ENCODE results near the gene CHRNB4.

The CHRNB4 gene

GRCh38 chr15:78630886-78631633, 9.9 kb downstream of the CHRNB4 start:
- no peak for DNase-seq

GRCh38 chr15:78629716-78630065, 11.3 kb downstream of the CHRNB4 start:
- DNase-seq, result no peak

- no peak for DNase-seq
Observed at GRCh38 chr15:78629031-78629715, 11.8 kb downstream of the CHRNB4 start.

GRCh38 chr15:78628227-78628626, 12.8 kb downstream of the CHRNB4 start:
- DNase-seq, result no peak

- DNase-seq, result no peak
Observed at GRCh38 chr15:78627348-78627747, 13.7 kb downstream of the CHRNB4 start.

GRCh38 chr15:78626381-78626995, 14.5 kb downstream of the CHRNB4 start:
- DNase-seq, result no peak

GRCh38 chr15:78625606-78626280, 15.3 kb downstream of the CHRNB4 start:
- DNase-seq, result no peak

GRCh38 chr15:78624651-78625590, 16.1 kb downstream of the CHRNB4 start:
- DNase-seq, result no peak

GRCh38 chr15:78623786-78624497, 17.1 kb downstream of the CHRNB4 start:
- no peak for DNase-seq

GRCh38 chr15:78621810-78622402, 19.1 kb downstream of the CHRNB4 start:
- DNase-seq, result no peak

GRCh38 chr15:78620527-78621421, 20.2 kb downstream of the CHRNB4 start, which contains the start of gene CHRNA3:
Gene CHRNA3, minus strand, starts transcription at chr15:78620996. Its CDS starts 202 bp downstream, at chr15:78620794.
- DNase-seq, result no peak

- DNase-seq, result no peak
Observed at GRCh38 chr15:78620021-78620526, 20.9 kb downstream of the CHRNB4 start.

- DNase-seq, result no peak
Observed at GRCh38 chr15:78619022-78619950, 21.7 kb downstream of the CHRNB4 start.

- peak; percentile 87 for DNase-seq
Observed at GRCh38 chr15:78618490-78618934, 22.5 kb downstream of the CHRNB4 start.

GRCh38 chr15:78618064-78618463, 22.9 kb downstream of the CHRNB4 start:
- no peak for DNase-seq

GRCh38 chr15:78617516-78617915, 23.5 kb downstream of the CHRNB4 start:
- DNase-seq, result no peak

GRCh38 chr15:78617076-78617475, 23.9 kb downstream of the CHRNB4 start:
- no peak for DNase-seq

GRCh38 chr15:78616506-78616905, 24.5 kb downstream of the CHRNB4 start:
- DNase-seq, result no peak
